IMR-90 (cell line): ENCODE results near the gene RAB27B. TPM values are rescaled to one million over a fixed set of nuclear protein-coding genes. Genes with fewer than 3 reads are reported as not detected.

Experiments
- ATAC-seq: fragments of 200-7000 bp; cut with Tn5 transposase; 2 replicates; pipeline ENCODE4 v1.9.1; 2020; ENCODE audit warnings: low read depth, mild to moderate bottlenecking, moderate library complexity
- BruUV-seq: library from RNA; stranded (reverse); fragments of 400-500 nt; replicated peaks from 2 replicates; lab custom pipeline; 2021; lab: Mats Ljungman, UMichigan
- CTCF ChIA-PET: fragments of 300-600 bp; formaldehyde crosslinking; extraction: SDS; loops from one replicate; lab custom pipeline; 2021; ENCODE audit warnings: antibody characterized with exemption; lab: Yijun Ruan, JAX
- POLR2A ChIA-PET: fragments of 300-600 bp; sonication (Branson Sonifier 250); formaldehyde crosslinking; loops from one replicate; lab custom pipeline; 2022; ENCODE audit warnings: antibody characterized with exemption; ENCODE audit not compliant: unreplicated experiment; lab: Charles Lee
- DNase-seq: peaks from one replicate; pipeline ENCODE4 v3.0.0; 2013
- H2AFZ ChIP-seq: replicated peaks from 2 replicates; pipeline ENCODE3; 2013; ENCODE audit warnings: low read length, mild to moderate bottlenecking; ENCODE audit not compliant: poor library complexity
- H2AK5ac ChIP-seq: 2 replicates; pipeline ENCODE4 v1.6.1; 2013; ENCODE audit warnings: low read depth, low read length, inconsistent platforms
- H2AK9ac ChIP-seq: replicated peaks from 2 replicates; pipeline ENCODE3; 2013; ENCODE audit warnings: mild to moderate bottlenecking, low read depth, low read length, moderate library complexity; ENCODE audit not compliant: poor library complexity
- H2BK120ac ChIP-seq: 2 replicates; pipeline ENCODE4 v1.6.1; 2013; ENCODE audit warnings: low read depth, low read length, inconsistent platforms
- H2BK15ac ChIP-seq: 3 replicates; pipeline ENCODE4 v1.6.1; 2013; ENCODE audit warnings: low read depth, low read length, inconsistent platforms
- H2BK20ac ChIP-seq: 2 replicates; pipeline ENCODE4 v1.6.1; 2013; ENCODE audit warnings: low read depth, mild to moderate bottlenecking, inconsistent platforms, low read length, moderate library complexity
- H2BK5ac ChIP-seq: 2 replicates; pipeline ENCODE4 v1.6.1; 2013; ENCODE audit warnings: mild to moderate bottlenecking, low read depth, low read length, inconsistent platforms; ENCODE audit not compliant: poor library complexity, severe bottlenecking
- H3K14ac ChIP-seq: replicated peaks from 2 replicates; pipeline ENCODE4 v1.6.1; 2013; ENCODE audit warnings: low read depth, low read length, inconsistent platforms
- H3K18ac ChIP-seq: 2 replicates; pipeline ENCODE4 v1.6.1; 2013; ENCODE audit warnings: low read depth, low read length, control low read depth
- H3K23ac ChIP-seq: 2 replicates; pipeline ENCODE4 v1.6.1; 2013; ENCODE audit warnings: low read depth, low read length, inconsistent platforms
- H3K27ac ChIP-seq: 2 replicates; pipeline ENCODE4 v1.5.1; 2013; ENCODE audit warnings: mild to moderate bottlenecking, control low read depth, low read length; ENCODE audit not compliant: insufficient read depth
- H3K27me3 ChIP-seq: 2 replicates; pipeline ENCODE4 v1.6.1; 2013; ENCODE audit warnings: low read length; ENCODE audit not compliant: control insufficient read depth, insufficient read depth
- H3K36me3 ChIP-seq: 2 replicates; pipeline ENCODE4 v1.6.1; 2013; ENCODE audit warnings: low read length, mixed read lengths; ENCODE audit not compliant: control insufficient read depth, insufficient read depth
- H3K4ac ChIP-seq: 2 replicates; pipeline ENCODE4 v1.6.1; 2013; ENCODE audit warnings: low read depth, low read length, inconsistent platforms
- H3K4me1 ChIP-seq: 2 replicates; pipeline ENCODE4 v1.6.1; 2013; ENCODE audit warnings: low read length, mixed read lengths; ENCODE audit not compliant: control insufficient read depth, insufficient read depth
- H3K4me2 ChIP-seq: 2 replicates; pipeline ENCODE4 v1.6.1; 2013; ENCODE audit warnings: low read depth, mild to moderate bottlenecking, control low read depth, low read length, moderate library complexity
- H3K4me3 ChIP-seq: 2 replicates; pipeline ENCODE4 v1.5.1; 2013; ENCODE audit warnings: low read depth, mild to moderate bottlenecking, control low read depth, low read length, moderate library complexity; ENCODE audit not compliant: insufficient read depth
- H3K56ac ChIP-seq: 2 replicates; pipeline ENCODE4 v1.6.1; 2013; ENCODE audit warnings: low read length, inconsistent platforms; ENCODE audit not compliant: insufficient read depth; ENCODE audit errors: extremely low read depth
- H3K79me1 ChIP-seq, 2 experiments: 2 replicates each; pipeline ENCODE4 v1.6.1; 2013; ENCODE audit warnings: low read length in 2 of 2, inconsistent platforms in 1 of 2, low read depth in 1 of 2
- H3K9ac ChIP-seq: 2 replicates; pipeline ENCODE4 v1.6.1; 2013; ENCODE audit warnings: low read depth, low read length, control low read depth
- H3K9me1 ChIP-seq: 2 replicates; pipeline ENCODE4 v1.6.1; 2013; ENCODE audit warnings: low read length, inconsistent platforms; ENCODE audit not compliant: insufficient read depth
- H3K9me3 ChIP-seq: 2 replicates; pipeline ENCODE4 v1.6.1; 2013; ENCODE audit warnings: low read length; ENCODE audit not compliant: control insufficient read depth, insufficient read depth
- H4K20me1 ChIP-seq: 2 replicates; pipeline ENCODE4 v1.6.1; 2013; ENCODE audit warnings: low read length, inconsistent platforms; ENCODE audit not compliant: insufficient read depth
- H4K5ac ChIP-seq: 2 replicates; pipeline ENCODE4 v1.6.1; 2013; ENCODE audit warnings: mild to moderate bottlenecking, low read depth, low read length, control low read depth
- H4K8ac ChIP-seq, 2 experiments: 2 replicates each; pipeline ENCODE4 v1.6.1; 2013; ENCODE audit warnings: low read depth in 2 of 2, low read length in 2 of 2, control low read depth in 1 of 2, inconsistent platforms in 1 of 2
- H4K91ac ChIP-seq: 2 replicates; pipeline ENCODE4 v1.6.1; 2013; ENCODE audit warnings: low read depth, low read length, inconsistent platforms; ENCODE audit not compliant: insufficient read depth
- BHLHE40 ChIP-seq: fragments of 150-350 bp; IDR thresholded peaks from 2 replicates; pipeline ENCODE4 v1.6.1; 2016; ENCODE audit warnings: mild to moderate bottlenecking, low read depth, low read length
- CHD1 ChIP-seq: IDR thresholded peaks from 2 replicates; pipeline ENCODE4 v1.6.1; 2012; ENCODE audit warnings: low read depth, low read length, improper control_type of control experiment
- CTCF ChIP-seq: conservative IDR thresholded peaks from 2 replicates; pipeline ENCODE4 v1.5.1; 2012; ENCODE audit warnings: mild to moderate bottlenecking, low read depth, low read length, improper control_type of control experiment
- ELK1 ChIP-seq: fragments of 150-350 bp; IDR thresholded peaks from 2 replicates; pipeline ENCODE4 v1.6.1; 2016; ENCODE audit warnings: low read depth, mild to moderate bottlenecking, low read length, moderate library complexity, borderline replicate concordance
- FOS ChIP-seq: fragments of 150-350 bp; IDR thresholded peaks from 2 replicates; pipeline ENCODE4 v1.6.1; 2016; ENCODE audit warnings: low read depth, low read length
- MXI1 ChIP-seq: IDR thresholded peaks from 2 replicates; pipeline ENCODE4 v1.6.1; 2012; ENCODE audit warnings: low read depth, mild to moderate bottlenecking, low read length, moderate library complexity, borderline replicate concordance
- NFE2L2 ChIP-seq: fragments of 150-350 bp; IDR thresholded peaks from 2 replicates; pipeline ENCODE4 v1.6.1; 2016; ENCODE audit warnings: low read depth, mild to moderate bottlenecking, low read length
- POLR2A ChIP-seq: IDR thresholded peaks from 2 replicates; pipeline ENCODE4 v1.6.1; 2012; ENCODE audit warnings: mild to moderate bottlenecking, low read depth, low read length
- RCOR1 ChIP-seq: IDR thresholded peaks from 2 replicates; pipeline ENCODE4 v1.6.1; 2012; ENCODE audit warnings: mild to moderate bottlenecking, low read length, improper control_type of control experiment; ENCODE audit not compliant: insufficient replicate concordance
- RFX5 ChIP-seq: IDR thresholded peaks from 2 replicates; pipeline ENCODE4 v1.8.0; 2012; ENCODE audit warnings: low read depth, mild to moderate bottlenecking, low read length, moderate library complexity
- SMC3 ChIP-seq: fragments of 150-350 bp; IDR thresholded peaks from 2 replicates; pipeline ENCODE4 v1.6.1; 2016; ENCODE audit warnings: low read depth, mild to moderate bottlenecking, antibody characterized with exemption, low read length, moderate library complexity
- USF2 ChIP-seq: fragments of 150-350 bp; IDR thresholded peaks from 2 replicates; pipeline ENCODE4 v1.6.1; 2017; ENCODE audit warnings: mild to moderate bottlenecking, antibody characterized with exemption, low read length, low read depth
- WGBS, 2 experiments: methylation state at CpG; one replicate each; pipeline versions ENCODE4 v1.1.5 to v1.1.7; 2013; ENCODE audit warnings: missing lambda C conversion rate in 2 of 2; ENCODE audit not compliant: insufficient read length in 1 of 2; ENCODE audit errors: extremely low coverage in 2 of 2; 5-methylcytosine and 5-hydroxymethylcytosine counted together
- dilution Hi-C: fragments of 300-500 bp; cut with HindIII; formaldehyde crosslinking; loops from one replicate; pipeline ENCODE4 v1.14.3; 2018; ENCODE audit warnings: low sequenced_read_pairs; ENCODE audit not compliant: unreplicated experiment
- in situ Hi-C: fragments of 300-500 bp; cut with MboI; formaldehyde crosslinking; loops from 3 replicates; pipeline ENCODE4 v1.14.3; 2019; ENCODE audit warnings: low sequenced_read_pairs, inconsistent platforms, mixed read lengths
- intact Hi-C: fragments of 100-400 bp; cut with micrococcal nuclease; formaldehyde crosslinking; loops from 2 replicates; pipeline ENCODE4 v1.10.0; 2022
- polyA plus RNA-seq, 3 experiments: library from polyadenylated mRNA; depleted of rRNA; stranded (reverse); fragments of >200 nt; gene quantifications; 2 replicates each; pipeline ENCODE4 v1.2.3, GENCODE V29; 2012; ENCODE audit warnings: low replicate concordance in 1 of 3
- total RNA-seq: library from RNA; depleted of rRNA; stranded (reverse); fragments of >200 nt; gene quantifications from 2 replicates; pipeline ENCODE4 v1.2.3, GENCODE V29; 2012

RAB27B gene
- total and polyA plus RNA-seq, 2 of the 4 experiments (the other 2 are of a cell fraction) = 0.24 to 1.3 TPM

- Histone ChIP-seq H3K9me1 (no peaks in the 10 kb centered on the region), H2AFZ (no peak overlapping the region), H3K14ac (no peak overlapping the region), H3K4me1 (peaks cover 6% of the 10 kb centered on the region), H2BK5ac (no peak overlapping the region), H3K79me1 (no peaks in the 10 kb centered on the region), H2AK5ac (no peak overlapping the region), H3K56ac (no peak overlapping the region), H4K5ac (no peak overlapping the region), H3K18ac (no peak overlapping the region), H2BK20ac (no peak overlapping the region), H3K36me3 (no peaks in the 10 kb centered on the region), H3K9me3 (no peaks in the 10 kb centered on the region), H3K27ac (no peak overlapping the region), H4K20me1 (no peaks in the 10 kb centered on the region), H3K27me3 (no peaks in the 10 kb centered on the region; the same call in 1 of the 2 replicates), H4K91ac (no peak overlapping the region), H2BK15ac (0 out of 3 replicates have a peak overlapping the region, but pooled peaks have one; percentile 32), H4K8ac (no peak overlapping the region), H3K4me2 (no peak overlapping the region), H2AK9ac (no peak overlapping the region), H3K9ac (no peak overlapping the region), H3K4me3 (no peak overlapping the region), H3K23ac (no peak overlapping the region), H2BK120ac (no peak overlapping the region), H3K4ac (no peak overlapping the region)
- ATAC-seq (no peak), DNase-seq (no peak)
- dilution Hi-C loops = no loop called here
- intact Hi-C loops = loop anchor here (5.0 kb wide), 2 partner anchors 148 to 157 kb away; no protein-coding TSS in a partner anchor
- no TSS peak for BruUV-seq
- ChIA-PET CTCF (no interaction called here), POLR2A (no interaction called here)
- TF ChIP-seq MXI1 (no peak), NFE2L2 (no peak), BHLHE40 (no peak), CTCF (no peak), USF2 (no peak), FOS (no peak), POLR2A (no peak), SMC3 (no peak), ELK1 (no peak), CHD1 (no peak), RCOR1 (no peak), RFX5 (no peak)
- in situ Hi-C loops = no loop called here
- whole genome bisulfite sequencing, 2 experiments = no CpG with 5 or more reads among the region's 2 CpGs
Observed at GRCh38 chr18:54825601-54826344, 2.5 kb upstream of the RAB27B start.
